Central memory CD8-positive, alpha-beta T cell (primary cell): ENCODE data around the gene DGKB.
"Not testable (repeated sequence)": the region's sequence is repeated elsewhere in the genome, so short reads cannot be mapped to it uniquely, and the experiment has no call there.

Source experiments
- ATAC-seq: fragments of 150-1000 bp; cut with Tn5 transposase; replicated peaks from 2 replicates; pipeline ENCODE4 v1.10.0; 2022; ENCODE audit warnings: mild to moderate bottlenecking, moderate FRiP score, moderate number of reproducible peaks; ENCODE audit not compliant: poor library complexity, severe bottlenecking; ENCODE audit errors: extremely low read depth
- DNase-seq, 2 donors: peaks; one replicate each; pipeline ENCODE4 v3.0.0; 2021; ENCODE audit warnings: low spot score in 2 of 2
- H3K27ac Mint-ChIP-seq: one replicate; pipeline ENCODE4 v1.8.0; 2022; ENCODE audit warnings: low read depth, mild to moderate bottlenecking, moderate library complexity, mixed read lengths
- H3K27me3 Mint-ChIP-seq: one replicate; pipeline ENCODE4 v1.8.0; 2022; ENCODE audit warnings: mixed read lengths
- H3K36me3 Mint-ChIP-seq: one replicate; pipeline ENCODE4 v1.8.0; 2022; ENCODE audit warnings: mild to moderate bottlenecking, moderate library complexity, mixed read lengths; ENCODE audit not compliant: insufficient read depth
- H3K4me1 Mint-ChIP-seq: one replicate; pipeline ENCODE4 v1.8.0; 2022; ENCODE audit warnings: mixed read lengths
- H3K4me3 Mint-ChIP-seq: one replicate; pipeline ENCODE4 v1.8.0; 2022; ENCODE audit warnings: mild to moderate bottlenecking, moderate library complexity, mixed read lengths
- H3K9me3 Mint-ChIP-seq: one replicate; pipeline ENCODE4 v1.8.0; 2022; ENCODE audit warnings: mixed read lengths

DGKB gene

GRCh38 chr7:14292737-14293136 lies 609.8 kb downstream of the DGKB start:
- DNase-seq: no peak
- Mint-ChIP-seq H3K27me3 (peaks cover 16% of the 10 kb centered on the region), H3K4me1 (no peaks in the 10 kb centered on the region), H3K9me3 (peaks cover 6% of the 10 kb centered on the region), H3K36me3 (peaks cover 3% of the 10 kb centered on the region), H3K27ac (no peak overlapping the region), H3K4me3 (no peak overlapping the region)
- ATAC-seq: no peak

DNA sequence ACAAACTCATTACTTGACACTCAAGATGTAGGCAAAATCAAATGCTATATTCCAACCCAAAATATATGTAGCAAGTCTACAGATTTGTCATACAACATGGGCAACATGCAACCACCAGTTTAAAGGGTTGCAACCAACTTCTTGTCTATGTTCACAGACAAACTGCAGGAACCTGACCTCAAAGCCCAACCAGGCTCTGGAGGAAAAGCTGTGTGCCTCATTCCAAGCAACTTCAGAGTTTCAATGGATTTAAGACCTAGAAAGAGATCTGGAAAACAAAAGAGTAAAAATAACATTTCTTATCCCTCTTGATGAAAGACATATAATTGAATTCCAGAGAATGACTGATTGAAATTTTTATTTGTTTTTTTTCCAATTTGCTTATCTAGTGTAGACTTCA lies 612.6 kb downstream of the DGKB start:
- DNase-seq (no peak), ATAC-seq (no peak)
- H3K4me3 Mint-ChIP-seq: no peak overlapping the region
- no peaks in the 10 kb centered on the region for H3K9me3 Mint-ChIP-seq
- no peaks in the 10 kb centered on the region for H3K27me3 Mint-ChIP-seq
- H3K4me1 Mint-ChIP-seq: no peaks in the 10 kb centered on the region
- no peak overlapping the region for H3K27ac Mint-ChIP-seq
- no peaks in the 10 kb centered on the region for H3K36me3 Mint-ChIP-seq

GRCh38 chr7:14288701-14289100 lies 613.9 kb downstream of the DGKB start:
- H3K36me3 Mint-ChIP-seq: no peaks in the 10 kb centered on the region
- no peak overlapping the region for H3K27ac Mint-ChIP-seq
- ATAC-seq: no peak
- no peaks in the 10 kb centered on the region for H3K4me1 Mint-ChIP-seq
- DNase-seq: no peak
- H3K4me3 Mint-ChIP-seq: no peak overlapping the region
- no peaks in the 10 kb centered on the region for H3K9me3 Mint-ChIP-seq
- no peaks in the 10 kb centered on the region for H3K27me3 Mint-ChIP-seq

- H3K27ac Mint-ChIP-seq: no peak overlapping the region
- H3K4me1 Mint-ChIP-seq: no peaks in the 10 kb centered on the region
- H3K9me3 Mint-ChIP-seq: no peaks in the 10 kb centered on the region
- no peaks in the 10 kb centered on the region for H3K27me3 Mint-ChIP-seq
- H3K36me3 Mint-ChIP-seq: no peaks in the 10 kb centered on the region
- DNase-seq (no peak), ATAC-seq (no peak)
- no peak overlapping the region for H3K4me3 Mint-ChIP-seq
Measured at GRCh38 chr7:14287398-14287797, 615.2 kb downstream of the DGKB start.

DNA sequence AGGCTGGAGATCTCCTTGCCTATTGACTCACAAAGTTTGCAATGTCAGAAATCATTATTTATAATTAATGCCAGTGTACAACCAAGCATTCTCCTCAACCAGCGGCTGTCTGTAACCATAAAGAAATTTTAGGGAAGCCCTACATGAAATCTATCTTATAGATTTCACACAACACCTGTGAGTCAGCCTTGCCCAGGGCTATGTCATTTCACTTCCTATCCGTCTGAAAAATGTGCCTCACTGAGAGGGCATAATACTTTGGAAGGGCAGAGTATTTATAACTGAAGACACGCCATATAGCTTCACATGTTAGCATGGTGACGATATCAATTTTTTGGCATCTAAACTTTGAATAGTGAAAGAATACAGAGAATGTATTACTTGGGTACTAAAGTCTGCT lies 616.5 kb downstream of the DGKB start:
- Mint-ChIP-seq H3K9me3 (no peaks in the 10 kb centered on the region), H3K27me3 (no peaks in the 10 kb centered on the region), H3K27ac (no peak overlapping the region), H3K4me1 (no peaks in the 10 kb centered on the region), H3K36me3 (no peaks in the 10 kb centered on the region), H3K4me3 (no peak overlapping the region)
- DNase-seq (no peak), ATAC-seq (no peak)

- ATAC-seq, H3K36me3 Mint-ChIP-seq, H3K9me3 Mint-ChIP-seq, H3K4me1 Mint-ChIP-seq, H3K4me3 Mint-ChIP-seq, H3K27ac Mint-ChIP-seq, DNase-seq: not testable (repeated sequence)
- H3K27me3 Mint-ChIP-seq: peaks cover 14% of the 10 kb centered on the region
Measured at GRCh38 chr7:14279065-14279871, 623.3 kb downstream of the DGKB start.

- no peak overlapping the region for H3K27ac Mint-ChIP-seq
- ATAC-seq (no peak), DNase-seq (no peak)
- peaks cover 14% of the 10 kb centered on the region for H3K27me3 Mint-ChIP-seq
- peaks cover 2% of the 10 kb centered on the region for H3K36me3 Mint-ChIP-seq
- no peaks in the 10 kb centered on the region for H3K4me1 Mint-ChIP-seq
- no peak overlapping the region for H3K4me3 Mint-ChIP-seq
- peaks cover 5% of the 10 kb centered on the region for H3K9me3 Mint-ChIP-seq
Measured at GRCh38 chr7:14275356-14275755, 627.2 kb downstream of the DGKB start.

- H3K4me3 Mint-ChIP-seq: no peak overlapping the region
- H3K27ac Mint-ChIP-seq: no peak overlapping the region
- ATAC-seq (no peak), DNase-seq (no peak)
- H3K36me3 Mint-ChIP-seq: no peaks in the 10 kb centered on the region
- H3K4me1 Mint-ChIP-seq: no peaks in the 10 kb centered on the region
- no peaks in the 10 kb centered on the region for H3K9me3 Mint-ChIP-seq
- H3K27me3 Mint-ChIP-seq: no peaks in the 10 kb centered on the region
Measured at GRCh38 chr7:14271441-14271840, 631.1 kb downstream of the DGKB start.

DNA sequence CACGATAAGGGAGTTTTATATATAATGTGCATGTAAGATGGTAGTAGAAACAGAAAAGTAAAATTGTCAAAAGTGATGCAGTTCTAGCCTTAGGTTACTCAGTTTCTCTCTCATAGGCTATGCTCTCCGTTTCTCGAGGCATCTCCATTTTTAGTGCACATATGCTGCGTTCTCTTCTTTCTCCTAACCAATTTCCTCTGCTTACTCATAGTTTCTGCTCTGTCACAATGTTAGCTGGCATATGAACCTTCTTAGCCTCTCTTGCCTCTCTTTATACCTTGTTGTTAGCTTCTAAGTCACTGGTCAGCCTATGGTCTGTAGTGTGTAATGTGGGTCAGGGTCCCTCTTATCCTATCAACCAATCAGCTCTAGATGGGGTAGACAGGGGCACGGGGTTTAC lies 632.5 kb downstream of the DGKB start:
- H3K4me1 Mint-ChIP-seq: no peaks in the 10 kb centered on the region
- no peaks in the 10 kb centered on the region for H3K36me3 Mint-ChIP-seq
- no peak overlapping the region for H3K27ac Mint-ChIP-seq
- no peak overlapping the region for H3K4me3 Mint-ChIP-seq
- no peaks in the 10 kb centered on the region for H3K9me3 Mint-ChIP-seq
- no peaks in the 10 kb centered on the region for H3K27me3 Mint-ChIP-seq
- no peak for ATAC-seq
- no peak for DNase-seq

- ATAC-seq (no peak), DNase-seq (no peak)
- Mint-ChIP-seq H3K4me1 (no peaks in the 10 kb centered on the region), H3K27ac (no peak overlapping the region), H3K9me3 (no peaks in the 10 kb centered on the region), H3K27me3 (no peaks in the 10 kb centered on the region), H3K4me3 (no peak overlapping the region), H3K36me3 (no peaks in the 10 kb centered on the region)
Measured at GRCh38 chr7:14260011-14260410, 642.5 kb downstream of the DGKB start.

GRCh38 chr7:14258861-14259260 lies 643.7 kb downstream of the DGKB start:
- ATAC-seq (no peak), DNase-seq (no peak)
- Mint-ChIP-seq H3K4me1 (no peaks in the 10 kb centered on the region), H3K36me3 (no peaks in the 10 kb centered on the region), H3K4me3 (no peak overlapping the region), H3K9me3 (no peaks in the 10 kb centered on the region), H3K27ac (no peak overlapping the region), H3K27me3 (no peaks in the 10 kb centered on the region)

- no peaks in the 10 kb centered on the region for H3K9me3 Mint-ChIP-seq
- no peaks in the 10 kb centered on the region for H3K27me3 Mint-ChIP-seq
- DNase-seq: no peak
- H3K4me1 Mint-ChIP-seq: no peaks in the 10 kb centered on the region
- H3K27ac Mint-ChIP-seq: no peak overlapping the region
- H3K4me3 Mint-ChIP-seq: no peak overlapping the region
- H3K36me3 Mint-ChIP-seq: no peaks in the 10 kb centered on the region
- no peak for ATAC-seq
Measured at GRCh38 chr7:14258441-14258840, 644.1 kb downstream of the DGKB start.

DNA sequence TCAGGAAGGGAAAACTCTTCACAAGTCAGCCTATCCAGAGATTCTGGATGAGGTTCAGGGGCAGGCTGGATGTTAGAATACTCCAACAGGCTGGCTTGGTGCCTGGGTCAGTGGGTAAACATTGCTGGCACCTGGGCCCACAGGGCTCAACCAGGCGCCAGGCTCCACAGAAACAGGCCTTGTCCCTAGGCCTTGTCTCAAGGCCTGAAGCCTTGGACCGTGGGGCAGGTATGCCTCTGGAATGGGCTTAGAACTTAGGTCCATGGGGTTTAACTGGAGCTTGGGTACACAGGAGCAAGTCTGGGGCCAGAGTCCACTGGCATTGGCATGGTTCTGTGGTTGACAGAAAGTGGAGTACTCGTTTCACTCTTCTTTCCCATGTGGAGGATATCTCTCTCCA lies 650.1 kb downstream of the DGKB start:
- DNase-seq (no peak), ATAC-seq (no peak)
- no peak overlapping the region for H3K4me3 Mint-ChIP-seq
- H3K27me3 Mint-ChIP-seq: no peaks in the 10 kb centered on the region
- no peaks in the 10 kb centered on the region for H3K4me1 Mint-ChIP-seq
- no peaks in the 10 kb centered on the region for H3K9me3 Mint-ChIP-seq
- H3K27ac Mint-ChIP-seq: no peak overlapping the region
- H3K36me3 Mint-ChIP-seq: no peaks in the 10 kb centered on the region
